ENCODE data around the gene PPIF.

- TF ChIP-seq CTCF (conservative IDR thresholded peaks at IDR 0.05; ENCODE audit: low read length) (no peak), EZH2phosphoT487 (IDR thresholded peaks at IDR 0.05; ENCODE audit: borderline replicate concordance, low read depth, low read length) (no peak)
Observed at GRCh38 chr10:79387466-79387973, 40.3 kb downstream of the PPIF start.
